GM19324 (cell line): ENCODE data around the gene P2RY6.
"Not testable (repeated sequence)": the region's sequence is repeated elsewhere in the genome, so short reads cannot be mapped to it uniquely, and the experiment has no call there.

Source experiments
- ATAC-seq: cut with Tn5 transposase; IDR thresholded peaks from one replicate; pipeline ENCODE4 v1.9.1; 2021; ENCODE audit warnings: mild to moderate bottlenecking, moderate library complexity; ENCODE audit not compliant: unreplicated experiment, low FRiP score

P2RY6 gene, protein sequence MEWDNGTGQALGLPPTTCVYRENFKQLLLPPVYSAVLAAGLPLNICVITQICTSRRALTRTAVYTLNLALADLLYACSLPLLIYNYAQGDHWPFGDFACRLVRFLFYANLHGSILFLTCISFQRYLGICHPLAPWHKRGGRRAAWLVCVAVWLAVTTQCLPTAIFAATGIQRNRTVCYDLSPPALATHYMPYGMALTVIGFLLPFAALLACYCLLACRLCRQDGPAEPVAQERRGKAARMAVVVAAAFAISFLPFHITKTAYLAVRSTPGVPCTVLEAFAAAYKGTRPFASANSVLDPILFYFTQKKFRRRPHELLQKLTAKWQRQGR

GRCh38 chr11:73271936-73272679, at the start of gene P2RY6:
Gene P2RY6 (plus strand): TSS chr11:73272338. CDS start chr11:73296519, 24,181 bp downstream.
- ATAC-seq = no peak

- ATAC-seq = no peak
These were observed 48.0 kb upstream of the P2RY6 start for GRCh38 chr11:73223998-73224730.

- ATAC-seq = no peak
These were observed 47.0 kb upstream of the P2RY6 start for GRCh38 chr11:73225001-73225686.

- no peak for ATAC-seq
These were observed 46.3 kb upstream of the P2RY6 start for GRCh38 chr11:73225851-73226250.

DNA sequence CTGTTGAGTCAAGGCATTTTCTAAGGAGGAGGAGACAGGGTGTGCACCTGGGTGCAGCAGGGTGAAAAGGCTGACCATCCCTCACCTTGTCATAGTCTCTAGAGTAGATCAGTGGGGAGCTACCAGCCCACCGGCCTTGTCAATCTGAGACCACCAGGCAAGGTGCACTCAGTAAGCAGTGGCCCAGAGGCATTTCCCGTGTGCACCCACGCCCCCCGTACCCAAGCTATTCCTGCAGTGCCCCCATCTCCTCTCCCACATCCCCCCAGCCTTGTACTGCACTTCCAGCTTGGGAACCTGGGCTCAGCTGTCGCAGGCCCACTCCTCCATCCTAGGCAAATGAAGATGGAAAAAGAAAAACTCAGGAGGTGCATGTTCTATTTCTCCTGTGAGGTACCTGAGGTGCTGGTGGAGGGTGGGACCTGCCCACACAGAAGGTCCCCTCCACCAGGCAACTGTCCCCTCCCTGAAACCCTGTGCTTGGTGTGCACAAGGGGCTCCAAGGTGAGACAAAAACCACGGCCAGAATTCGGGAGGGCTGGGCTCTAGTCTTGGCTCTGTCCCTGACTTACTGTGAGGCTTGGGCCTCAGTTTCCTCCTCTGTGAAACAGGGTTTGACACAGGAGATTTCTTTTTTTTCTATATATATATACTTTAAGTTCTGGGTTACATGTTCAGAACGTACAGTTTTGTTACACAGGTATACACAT, 45.7 kb upstream of the P2RY6 start:
- ATAC-seq = no peak

DNA sequence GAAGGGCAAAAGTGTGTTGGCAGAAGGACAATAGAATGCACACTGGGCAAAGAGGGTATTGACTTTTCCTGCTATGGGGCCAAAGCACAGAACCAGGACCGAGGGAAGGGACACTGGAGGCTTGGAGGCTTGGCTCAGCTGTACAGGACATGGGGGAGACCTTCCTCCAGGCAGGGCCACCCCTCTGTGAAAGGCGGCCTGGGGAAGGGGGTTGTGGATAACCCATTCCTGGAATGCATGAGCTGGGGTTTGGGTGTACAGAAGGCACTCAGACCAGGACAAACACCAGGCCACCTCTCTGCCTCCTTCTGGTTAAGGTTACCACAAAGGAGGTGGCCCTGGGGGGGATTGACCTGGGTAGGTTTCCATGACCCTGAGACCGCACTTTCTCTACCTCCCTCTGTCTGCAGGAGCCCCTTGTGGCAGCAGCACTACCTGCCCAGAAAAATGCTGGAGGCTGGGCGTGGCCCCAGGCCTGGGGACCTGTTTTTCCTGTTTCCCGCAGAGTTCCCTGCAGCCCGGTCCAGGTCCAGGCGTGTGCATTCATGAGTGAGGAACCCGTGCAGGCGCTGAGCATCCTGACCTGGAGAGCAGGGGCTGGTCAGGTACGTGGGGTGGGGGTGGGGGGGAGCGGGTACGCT, 44.4 kb upstream of the P2RY6 start:
- ATAC-seq = no peak

DNA sequence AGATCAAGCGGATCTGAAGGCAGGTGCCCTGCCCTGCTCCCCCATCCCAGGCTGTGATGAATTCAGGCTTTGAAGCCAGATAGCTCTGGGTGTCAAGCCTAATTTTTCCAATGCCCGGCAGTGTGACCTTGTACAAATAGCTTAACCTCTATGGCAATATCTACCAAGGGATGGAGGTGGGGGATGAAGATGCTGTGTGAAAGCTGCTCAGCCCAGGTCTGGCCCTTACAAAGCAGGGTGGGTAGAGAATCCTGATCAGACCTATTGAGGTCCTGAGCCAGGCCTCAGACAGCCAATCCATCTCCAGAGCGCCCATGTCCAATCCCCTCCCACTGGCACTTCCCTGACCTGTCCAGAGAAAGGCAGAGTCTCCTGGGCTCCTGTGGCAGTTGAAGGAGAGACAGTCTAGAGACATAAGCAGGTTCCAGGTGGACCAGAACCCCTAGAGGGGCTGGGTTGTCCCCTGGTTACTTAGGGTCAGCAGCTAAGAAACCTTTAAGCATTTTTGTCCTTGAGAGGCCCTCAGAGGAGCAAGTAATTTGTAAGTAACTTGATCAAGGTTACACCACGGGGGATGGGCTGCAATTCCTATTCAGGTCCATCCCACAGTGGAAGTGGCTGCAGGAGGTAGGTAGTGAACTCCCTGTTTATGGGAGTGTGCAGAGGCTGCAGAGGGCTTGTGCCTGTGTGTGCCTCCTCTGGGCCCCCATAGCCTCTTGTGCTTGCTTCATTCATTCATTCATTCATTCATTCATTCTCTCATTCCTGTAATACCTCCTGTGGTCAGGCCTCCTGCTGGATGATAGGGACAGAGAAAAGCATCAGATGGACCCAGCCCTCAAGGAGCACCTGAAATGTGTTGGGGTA, 43.6 kb upstream of the P2RY6 start:
- ATAC-seq = no peak

GRCh38 chr11:73229321-73229895, 42.7 kb upstream of the P2RY6 start:
- ATAC-seq = no peak

GRCh38 chr11:73229896-73230875, 42.0 kb upstream of the P2RY6 start:
- ATAC-seq = no peak

GRCh38 chr11:73230931-73231330, 41.2 kb upstream of the P2RY6 start:
- no peak for ATAC-seq

GRCh38 chr11:73232487-73232886, 39.7 kb upstream of the P2RY6 start:
- not testable (repeated sequence) for ATAC-seq

- no peak for ATAC-seq
These were observed 38.9 kb upstream of the P2RY6 start for GRCh38 chr11:73233211-73233610.

DNA sequence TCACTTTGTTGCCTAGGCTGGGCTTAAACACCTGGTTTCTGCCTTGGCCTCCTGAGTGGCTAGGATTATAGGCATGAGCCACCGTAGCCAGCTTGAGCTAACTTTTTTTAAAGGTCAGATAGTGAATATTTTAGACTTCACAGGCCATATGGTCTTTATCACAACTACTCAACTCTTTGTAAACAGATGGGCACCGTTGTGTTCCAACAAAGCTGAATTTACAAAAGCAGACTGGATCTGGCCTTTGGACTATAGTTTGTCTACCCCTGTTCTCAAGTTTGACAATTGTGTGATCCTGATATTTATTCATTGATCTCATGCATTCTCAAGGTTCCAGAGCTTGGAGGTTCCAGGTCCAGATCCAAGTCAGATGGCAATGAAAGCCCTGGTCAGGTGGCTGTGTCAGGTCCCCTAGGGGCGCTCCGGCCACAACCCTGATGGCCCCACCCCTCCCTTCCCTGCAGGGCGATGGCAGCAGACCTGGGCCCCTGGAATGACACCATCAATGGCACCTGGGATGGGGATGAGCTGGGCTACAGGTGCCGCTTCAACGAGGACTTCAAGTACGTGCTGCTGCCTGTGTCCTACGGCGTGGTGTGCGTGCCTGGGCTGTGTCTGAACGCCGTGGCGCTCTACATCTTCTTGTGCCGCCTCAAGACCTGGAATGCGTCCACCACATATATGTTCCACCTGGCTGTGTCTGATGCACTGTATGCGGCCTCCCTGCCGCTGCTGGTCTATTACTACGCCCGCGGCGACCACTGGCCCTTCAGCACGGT, 38.3 kb upstream of the P2RY6 start:
- no peak for ATAC-seq

- ATAC-seq = no peak
These were observed 37.5 kb upstream of the P2RY6 start for GRCh38 chr11:73234471-73235181.

GRCh38 chr11:73235236-73235786, 36.8 kb upstream of the P2RY6 start:
- no peak for ATAC-seq
